C4-2B (cell line): ENCODE measurements around the gene ZNF471.

Experiments used
- ZFX ChIP-seq: fragments of 450-650 bp; IDR thresholded peaks from 2 replicates; pipeline ENCODE4 v1.6.1; 2017
- TF ChIP-seq, protein P1 (sequence below): fragments of 450-650 bp; conservative IDR thresholded peaks from 2 replicates; pipeline ENCODE4 v1.5.1; 2017; ENCODE audit warnings: mild to moderate bottlenecking

DNA sequence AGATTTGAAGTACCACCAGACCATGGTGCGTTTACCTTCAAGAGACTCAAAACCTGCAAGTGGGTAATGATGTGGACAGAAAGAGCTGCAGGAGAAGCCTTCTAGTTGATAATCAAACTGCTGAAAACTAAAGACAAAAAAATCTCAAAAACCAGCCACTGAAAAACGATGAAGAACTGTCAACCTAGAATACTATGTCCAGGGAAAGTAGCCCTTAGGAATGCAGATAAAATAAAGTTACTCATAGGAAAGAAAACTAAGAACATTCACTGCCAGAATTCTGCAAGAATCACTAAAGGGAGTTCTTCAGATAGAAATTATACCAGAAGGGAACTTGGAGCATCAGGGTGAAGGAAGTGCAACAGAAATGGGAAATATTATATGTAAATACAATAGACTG, 64.9 kb downstream of the ZNF471 start:
- TF ChIP-seq, protein P1, sequence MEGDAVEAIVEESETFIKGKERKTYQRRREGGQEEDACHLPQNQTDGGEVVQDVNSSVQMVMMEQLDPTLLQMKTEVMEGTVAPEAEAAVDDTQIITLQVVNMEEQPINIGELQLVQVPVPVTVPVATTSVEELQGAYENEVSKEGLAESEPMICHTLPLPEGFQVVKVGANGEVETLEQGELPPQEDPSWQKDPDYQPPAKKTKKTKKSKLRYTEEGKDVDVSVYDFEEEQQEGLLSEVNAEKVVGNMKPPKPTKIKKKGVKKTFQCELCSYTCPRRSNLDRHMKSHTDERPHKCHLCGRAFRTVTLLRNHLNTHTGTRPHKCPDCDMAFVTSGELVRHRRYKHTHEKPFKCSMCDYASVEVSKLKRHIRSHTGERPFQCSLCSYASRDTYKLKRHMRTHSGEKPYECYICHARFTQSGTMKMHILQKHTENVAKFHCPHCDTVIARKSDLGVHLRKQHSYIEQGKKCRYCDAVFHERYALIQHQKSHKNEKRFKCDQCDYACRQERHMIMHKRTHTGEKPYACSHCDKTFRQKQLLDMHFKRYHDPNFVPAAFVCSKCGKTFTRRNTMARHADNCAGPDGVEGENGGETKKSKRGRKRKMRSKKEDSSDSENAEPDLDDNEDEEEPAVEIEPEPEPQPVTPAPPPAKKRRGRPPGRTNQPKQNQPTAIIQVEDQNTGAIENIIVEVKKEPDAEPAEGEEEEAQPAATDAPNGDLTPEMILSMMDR: no peak
- no peak for TF ChIP-seq ZFX
